Measurements from ENCODE around the gene MID1.

GRCh38 chrX:10482708-10483107 is 137.7 kb downstream of the MID1 start:
- no peak for TF ChIP-seq SETDB1 (IDR thresholded peaks at IDR 0.05; ENCODE audit: insufficient read length, low read length)
- TF ChIP-seq, protein P1, sequence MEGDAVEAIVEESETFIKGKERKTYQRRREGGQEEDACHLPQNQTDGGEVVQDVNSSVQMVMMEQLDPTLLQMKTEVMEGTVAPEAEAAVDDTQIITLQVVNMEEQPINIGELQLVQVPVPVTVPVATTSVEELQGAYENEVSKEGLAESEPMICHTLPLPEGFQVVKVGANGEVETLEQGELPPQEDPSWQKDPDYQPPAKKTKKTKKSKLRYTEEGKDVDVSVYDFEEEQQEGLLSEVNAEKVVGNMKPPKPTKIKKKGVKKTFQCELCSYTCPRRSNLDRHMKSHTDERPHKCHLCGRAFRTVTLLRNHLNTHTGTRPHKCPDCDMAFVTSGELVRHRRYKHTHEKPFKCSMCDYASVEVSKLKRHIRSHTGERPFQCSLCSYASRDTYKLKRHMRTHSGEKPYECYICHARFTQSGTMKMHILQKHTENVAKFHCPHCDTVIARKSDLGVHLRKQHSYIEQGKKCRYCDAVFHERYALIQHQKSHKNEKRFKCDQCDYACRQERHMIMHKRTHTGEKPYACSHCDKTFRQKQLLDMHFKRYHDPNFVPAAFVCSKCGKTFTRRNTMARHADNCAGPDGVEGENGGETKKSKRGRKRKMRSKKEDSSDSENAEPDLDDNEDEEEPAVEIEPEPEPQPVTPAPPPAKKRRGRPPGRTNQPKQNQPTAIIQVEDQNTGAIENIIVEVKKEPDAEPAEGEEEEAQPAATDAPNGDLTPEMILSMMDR (tag by site-specific recombination; IDR thresholded peaks at IDR 0.05), result no peak
- no peak for TF ChIP-seq ZBTB8A (tag by site-specific recombination; IDR thresholded peaks at IDR 0.05)
- no peak for TF ChIP-seq ZNF350 (tag by site-specific recombination; IDR thresholded peaks at IDR 0.05)
- TF ChIP-seq, protein P2, sequence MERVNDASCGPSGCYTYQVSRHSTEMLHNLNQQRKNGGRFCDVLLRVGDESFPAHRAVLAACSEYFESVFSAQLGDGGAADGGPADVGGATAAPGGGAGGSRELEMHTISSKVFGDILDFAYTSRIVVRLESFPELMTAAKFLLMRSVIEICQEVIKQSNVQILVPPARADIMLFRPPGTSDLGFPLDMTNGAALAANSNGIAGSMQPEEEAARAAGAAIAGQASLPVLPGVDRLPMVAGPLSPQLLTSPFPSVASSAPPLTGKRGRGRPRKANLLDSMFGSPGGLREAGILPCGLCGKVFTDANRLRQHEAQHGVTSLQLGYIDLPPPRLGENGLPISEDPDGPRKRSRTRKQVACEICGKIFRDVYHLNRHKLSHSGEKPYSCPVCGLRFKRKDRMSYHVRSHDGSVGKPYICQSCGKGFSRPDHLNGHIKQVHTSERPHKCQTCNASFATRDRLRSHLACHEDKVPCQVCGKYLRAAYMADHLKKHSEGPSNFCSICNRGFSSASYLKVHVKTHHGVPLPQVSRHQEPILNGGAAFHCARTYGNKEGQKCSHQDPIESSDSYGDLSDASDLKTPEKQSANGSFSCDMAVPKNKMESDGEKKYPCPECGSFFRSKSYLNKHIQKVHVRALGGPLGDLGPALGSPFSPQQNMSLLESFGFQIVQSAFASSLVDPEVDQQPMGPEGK (tag by site-specific recombination; IDR thresholded peaks at IDR 0.05), result no peak
- no peak for TF ChIP-seq BCL11B (tag by site-specific recombination; IDR thresholded peaks at IDR 0.05; ENCODE audit: low read depth)
- no peak for TF ChIP-seq ZNF830 (tag by site-specific recombination; IDR thresholded peaks at IDR 0.05; ENCODE audit: low read depth)
- TF ChIP-seq ZNF776 (tag by site-specific recombination; IDR thresholded peaks at IDR 0.05; ENCODE audit: borderline replicate concordance), result no peak
